Middle frontal gyrus (tissue), 1 donor: ENCODE measurements around the gene DMWD.

Source experiments
- DNase-seq: peaks from one replicate; pipeline ENCODE4 v3.0.0-alpha.2; 2015; ENCODE audit warnings: low spot score; ENCODE audit errors: extremely low spot score

The DMWD gene

DNA sequence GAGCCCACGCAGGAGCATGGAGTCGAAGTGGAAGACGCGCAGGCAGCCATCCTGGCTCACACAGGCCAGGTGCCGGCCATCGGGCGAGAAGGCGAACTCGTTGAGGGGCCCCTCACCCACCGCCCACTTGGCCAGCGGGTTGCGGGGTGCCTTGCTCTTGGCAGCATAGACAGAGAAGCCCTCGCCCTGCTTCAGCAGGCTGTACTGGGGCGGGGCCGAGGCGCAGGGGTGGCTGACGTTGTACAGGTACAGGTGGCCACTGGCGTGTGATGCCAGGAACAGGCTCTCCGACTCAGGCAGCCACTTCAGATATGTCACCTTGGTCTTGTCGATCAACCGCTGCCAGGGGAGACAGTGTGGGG lies 6.1 kb downstream of the DMWD start:
- no peak for DNase-seq

DNA sequence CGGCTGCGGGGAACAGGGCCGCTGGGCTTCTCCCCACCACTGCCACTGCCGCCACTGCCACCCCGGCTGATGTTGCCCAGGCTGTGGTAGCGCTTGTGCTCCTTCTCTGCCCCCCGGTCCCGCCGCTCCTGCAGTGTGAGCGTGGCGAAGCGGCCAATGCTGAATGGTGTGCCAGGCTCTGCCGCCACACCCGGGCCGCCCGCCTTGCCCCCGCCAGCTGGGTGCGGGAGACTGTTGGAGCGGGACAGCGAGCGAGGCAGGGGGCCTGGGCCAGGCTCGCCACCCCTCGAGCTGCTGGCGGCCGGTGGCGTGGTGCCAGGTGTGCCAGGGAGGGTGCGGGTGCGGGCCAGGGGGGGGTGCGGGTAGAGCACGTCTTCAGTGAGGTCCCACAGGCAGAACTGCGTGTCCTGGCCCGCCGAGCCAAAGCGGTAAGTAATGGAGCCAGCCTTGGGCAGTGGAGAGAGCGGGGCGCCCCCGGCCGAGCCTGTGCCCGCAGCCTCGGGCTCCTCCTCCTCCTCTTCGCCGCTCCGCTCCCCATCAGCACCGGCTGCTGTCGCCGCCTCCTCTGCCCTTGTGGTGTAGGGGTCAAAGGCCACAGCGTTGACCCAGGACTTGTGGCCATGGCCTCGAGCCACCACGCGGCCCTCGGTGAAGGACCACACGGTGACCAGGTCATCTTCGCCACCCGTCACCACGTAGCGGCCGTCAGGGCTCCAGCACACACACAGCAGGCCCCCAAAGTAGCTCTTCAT lies 6.7 kb downstream of the DMWD start:
- no peak for DNase-seq

DNA sequence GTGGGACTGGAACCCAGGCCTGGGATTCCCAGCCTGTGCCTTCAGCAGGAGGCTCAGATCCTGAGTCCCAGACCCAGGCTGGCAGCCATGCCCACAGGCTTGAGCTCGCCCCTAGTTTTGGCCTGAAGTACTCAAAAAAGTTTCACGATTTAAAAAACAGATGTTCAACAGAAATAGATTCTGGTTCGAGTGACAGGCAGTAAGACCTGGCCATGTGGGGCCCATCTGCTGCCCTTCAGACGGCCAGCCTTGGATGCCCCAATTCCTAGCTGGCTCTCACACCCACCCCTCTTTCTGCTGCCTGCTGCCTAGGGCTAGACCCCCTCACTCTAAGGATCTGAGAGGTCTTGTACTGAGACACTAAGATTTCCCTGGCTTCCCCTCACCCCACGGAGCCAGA lies 7.5 kb downstream of the DMWD start:
- no peak for DNase-seq

DNA sequence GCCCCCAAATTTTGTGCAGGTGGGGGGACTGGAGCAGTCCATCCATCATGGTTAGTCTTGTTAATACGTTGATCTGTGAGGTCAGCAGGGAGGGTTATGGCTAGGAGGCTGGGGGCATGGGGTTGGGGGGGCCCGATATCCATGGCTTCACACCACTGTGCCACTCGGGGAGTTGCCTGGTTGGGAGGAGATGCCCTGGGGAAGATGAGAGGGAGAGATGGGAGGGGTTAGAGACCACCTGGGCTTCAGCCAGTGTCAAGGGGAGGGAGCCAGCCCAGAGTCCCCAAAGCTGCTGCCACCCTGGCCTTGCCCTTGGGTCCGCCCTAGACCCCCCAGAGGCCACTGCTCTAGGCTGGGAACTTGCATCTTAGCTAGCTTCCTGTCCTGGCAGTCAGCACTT lies 8.5 kb downstream of the DMWD start:
- DNase-seq: no peak

DNA sequence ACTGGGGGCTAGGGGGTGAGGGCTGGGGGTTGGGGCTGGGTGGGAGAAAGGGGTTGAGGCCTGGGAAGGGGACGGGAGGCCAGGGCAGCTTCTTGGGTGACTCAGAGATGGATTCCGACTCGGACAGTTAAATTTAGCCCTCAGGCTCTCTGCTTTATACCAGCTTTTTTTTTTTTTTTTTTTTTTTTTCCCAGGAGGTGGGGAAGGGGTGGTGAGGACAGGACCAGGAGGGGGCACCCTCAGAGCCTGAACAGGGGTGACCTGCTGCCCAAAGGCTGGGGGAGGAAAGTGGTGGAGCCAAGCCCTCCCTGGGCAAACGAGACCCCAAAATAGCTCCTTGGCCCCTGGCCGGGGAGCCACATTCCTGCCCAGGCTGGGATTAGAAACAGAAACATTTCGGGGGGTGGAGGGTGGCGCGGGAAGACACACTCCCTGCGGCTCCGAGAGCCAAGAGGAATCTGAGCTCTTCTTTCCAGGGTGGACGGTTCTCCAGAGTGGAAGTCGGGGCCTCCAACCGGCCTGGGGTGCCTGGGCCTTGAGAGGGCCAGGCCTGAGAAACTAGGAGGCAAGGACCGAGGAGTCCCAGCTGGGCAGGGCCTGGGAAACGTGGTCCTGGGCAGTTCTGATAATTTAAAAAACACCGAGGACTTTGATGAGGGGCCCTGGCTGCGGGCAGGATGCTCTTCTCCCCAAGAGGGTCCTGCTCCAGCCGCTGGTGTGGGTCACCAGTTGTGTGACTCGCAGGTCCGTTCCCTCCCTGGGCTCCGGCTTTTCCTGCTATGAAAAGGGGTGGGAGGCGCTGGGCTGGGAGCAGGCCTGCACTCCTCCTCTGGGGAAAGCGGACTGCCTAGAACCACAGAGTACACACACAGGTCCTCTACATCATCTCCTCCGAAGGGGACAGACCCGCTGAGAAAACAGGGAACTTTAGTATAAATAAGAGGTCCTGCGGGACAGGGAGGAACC lies 9.5 kb downstream of the DMWD start:
- no peak for DNase-seq

DNA sequence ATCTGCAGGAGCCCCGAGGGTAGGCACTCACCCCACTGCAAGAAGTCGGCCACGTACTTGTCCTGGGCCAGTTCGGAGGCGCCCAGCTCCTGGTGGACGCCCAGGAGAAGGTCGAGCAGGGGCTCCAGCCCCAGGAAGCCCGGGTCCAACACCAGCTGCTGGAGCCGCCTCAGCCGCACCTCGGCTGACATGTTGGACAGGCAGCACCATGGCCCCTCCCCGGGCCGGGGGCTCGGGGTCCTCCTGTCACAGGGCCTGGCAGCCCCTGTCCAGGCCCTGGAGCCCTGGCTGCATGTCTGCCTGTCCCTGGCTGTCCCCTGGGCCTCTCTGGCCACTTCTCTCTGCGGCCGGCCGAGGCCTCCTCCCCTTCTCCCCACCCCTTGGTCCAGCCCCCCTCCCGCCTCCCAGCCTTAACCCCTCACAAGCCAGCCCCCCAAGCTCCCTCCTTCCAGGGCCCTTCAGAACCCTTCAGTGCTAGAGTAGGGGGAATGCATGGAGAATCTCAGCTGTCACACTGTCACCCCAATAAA lies 10.4 kb downstream of the DMWD start, which contains the start of gene DMPK:
Gene DMPK, minus strand, starts transcription at position 329 of the 530 bp plus-strand sequence. Its CDS starts 138 bp downstream, at position 191.
- DNase-seq: no peak

DNA sequence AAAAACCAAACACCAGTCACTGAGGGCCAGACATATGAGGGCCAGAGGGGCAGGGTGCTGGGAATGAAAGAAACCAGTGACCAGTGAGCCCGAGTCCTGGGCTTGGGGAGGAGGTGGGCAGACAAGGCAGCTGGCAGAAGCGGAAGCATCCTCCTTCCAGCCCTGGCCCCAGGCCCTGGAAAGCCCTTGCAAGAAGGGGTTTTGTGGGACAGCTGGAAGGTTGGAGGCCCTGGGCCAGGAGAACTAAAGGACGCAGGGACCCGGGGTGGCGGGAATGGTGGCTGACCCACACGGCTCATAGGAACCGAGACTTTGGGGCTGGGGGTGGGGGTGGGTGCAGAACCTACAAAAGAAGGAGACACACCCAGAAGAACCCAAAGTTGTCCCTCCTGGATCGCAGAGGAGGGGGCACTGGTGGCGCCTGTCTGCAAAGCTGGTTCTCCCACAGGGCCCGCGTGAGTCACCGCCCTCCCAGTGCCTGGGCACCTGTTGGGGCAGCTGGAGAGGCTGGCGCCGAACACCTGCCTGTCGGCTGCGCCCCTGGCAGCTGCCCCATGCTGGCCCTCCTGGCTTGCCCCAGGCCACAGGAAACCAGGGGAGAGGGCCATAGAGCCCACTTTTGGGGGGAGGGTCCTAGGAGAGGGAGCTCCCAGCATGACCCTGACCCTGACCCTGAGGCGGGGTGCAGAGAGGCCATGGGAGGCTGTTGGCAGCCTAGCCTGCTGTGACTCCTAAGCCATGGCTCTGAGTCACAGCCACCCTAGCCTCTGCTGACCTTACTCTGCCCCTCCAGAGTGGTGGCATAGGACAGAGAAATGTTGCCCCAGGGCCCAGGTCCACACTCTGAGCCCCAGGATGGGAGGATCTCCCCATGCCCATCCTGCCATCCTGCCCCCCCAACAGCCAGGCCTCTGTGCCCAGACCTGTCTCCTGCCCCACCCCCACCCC lies 11.2 kb downstream of the DMWD start:
- no peak for DNase-seq

DNA sequence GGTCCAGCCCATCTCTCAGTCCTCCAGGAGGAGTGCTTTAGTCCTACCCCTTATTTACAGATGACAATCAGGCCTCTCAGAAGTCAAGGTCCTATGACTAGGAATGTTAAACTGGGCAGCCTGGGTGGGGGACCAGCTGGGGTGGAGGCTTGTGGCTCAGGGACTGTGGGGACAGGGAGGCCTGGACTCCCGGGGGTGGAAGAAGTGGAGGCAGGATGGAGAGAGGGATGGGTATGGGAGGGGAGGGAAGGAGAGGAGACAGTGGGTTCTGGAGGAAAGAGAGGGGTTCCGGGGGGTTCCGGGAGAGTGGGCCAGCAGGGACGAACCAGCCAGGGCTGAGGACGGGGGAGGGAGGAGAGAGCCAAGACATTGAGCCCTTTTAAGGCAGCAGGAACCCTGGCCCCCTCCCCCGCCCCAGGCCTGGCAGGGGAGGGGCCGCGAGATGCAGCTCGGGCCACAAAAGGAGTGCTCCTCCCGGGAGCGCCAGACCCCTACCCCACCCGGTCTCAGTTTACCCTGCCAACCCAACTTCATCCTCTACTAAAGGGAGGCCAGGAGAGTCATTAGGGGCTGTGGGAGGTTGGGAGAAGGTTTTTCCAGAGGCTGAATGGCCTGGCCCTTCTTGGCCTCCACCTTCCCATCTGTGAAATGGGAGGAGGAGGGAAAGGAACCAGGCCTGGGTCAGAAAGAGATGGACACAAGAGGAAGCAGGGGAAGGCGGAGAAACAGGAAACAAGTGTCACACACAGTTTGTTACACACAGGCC lies 12.0 kb downstream of the DMWD start:
- no peak for DNase-seq

DNA sequence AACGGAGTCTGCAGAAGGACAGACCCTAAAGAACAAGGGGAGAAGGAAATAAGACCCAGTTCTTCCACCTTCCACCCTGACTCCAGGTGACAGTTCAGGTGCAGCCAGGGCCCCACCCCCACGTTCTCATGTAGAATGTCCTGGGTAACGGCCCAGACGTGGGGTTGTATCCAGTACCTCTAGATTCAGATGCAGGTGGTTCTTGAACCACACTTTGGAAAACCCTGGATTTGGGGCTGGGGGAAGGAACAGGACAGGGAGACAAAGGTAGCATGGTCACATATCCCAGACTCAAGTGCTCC lies 12.5 kb downstream of the DMWD start:
- no peak for DNase-seq

DNA sequence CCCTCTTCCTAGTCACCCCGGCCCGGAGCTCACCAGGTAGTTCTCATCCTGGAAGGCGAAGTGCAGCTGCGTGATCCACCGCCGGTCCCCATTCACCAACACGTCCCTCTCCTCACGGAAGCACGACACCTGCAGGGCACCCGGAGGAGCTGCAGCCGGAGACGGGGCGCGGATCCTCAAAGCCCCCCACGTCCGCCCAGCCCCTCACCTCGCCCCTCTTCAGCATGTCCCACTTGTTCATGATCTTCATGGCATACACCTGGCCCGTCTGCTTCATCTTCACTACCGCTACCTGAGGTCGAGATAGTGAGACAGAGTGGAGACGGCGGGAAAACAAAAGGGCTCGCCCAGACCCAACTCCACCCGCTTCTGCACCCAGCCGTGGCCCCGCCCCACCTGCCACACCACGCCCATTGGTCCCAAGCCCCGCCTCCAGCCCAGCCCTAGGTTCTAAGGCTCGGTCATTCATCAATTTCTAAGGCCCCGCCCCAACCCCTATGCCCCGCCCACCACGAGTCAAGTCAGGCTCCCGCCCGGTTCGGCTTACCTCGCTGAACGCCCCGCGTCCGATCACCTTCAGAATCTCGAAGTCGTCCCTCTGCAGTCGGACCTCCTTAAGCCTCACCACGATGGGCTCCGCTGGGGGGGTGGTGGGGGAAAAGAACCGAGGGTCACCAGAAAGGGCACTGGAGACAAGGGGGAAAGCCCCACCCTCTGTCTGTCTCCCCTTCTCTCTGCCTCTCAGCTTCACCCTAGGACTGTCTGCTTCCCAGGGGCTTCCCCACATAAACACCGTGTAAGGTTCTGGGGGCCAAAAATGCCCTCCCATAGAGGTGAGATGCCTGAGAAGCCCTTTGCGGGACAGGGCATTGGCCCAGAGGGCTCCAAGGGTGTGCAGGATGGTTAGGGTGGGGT lies 13.2 kb downstream of the DMWD start:
- DNase-seq: no peak

DNA sequence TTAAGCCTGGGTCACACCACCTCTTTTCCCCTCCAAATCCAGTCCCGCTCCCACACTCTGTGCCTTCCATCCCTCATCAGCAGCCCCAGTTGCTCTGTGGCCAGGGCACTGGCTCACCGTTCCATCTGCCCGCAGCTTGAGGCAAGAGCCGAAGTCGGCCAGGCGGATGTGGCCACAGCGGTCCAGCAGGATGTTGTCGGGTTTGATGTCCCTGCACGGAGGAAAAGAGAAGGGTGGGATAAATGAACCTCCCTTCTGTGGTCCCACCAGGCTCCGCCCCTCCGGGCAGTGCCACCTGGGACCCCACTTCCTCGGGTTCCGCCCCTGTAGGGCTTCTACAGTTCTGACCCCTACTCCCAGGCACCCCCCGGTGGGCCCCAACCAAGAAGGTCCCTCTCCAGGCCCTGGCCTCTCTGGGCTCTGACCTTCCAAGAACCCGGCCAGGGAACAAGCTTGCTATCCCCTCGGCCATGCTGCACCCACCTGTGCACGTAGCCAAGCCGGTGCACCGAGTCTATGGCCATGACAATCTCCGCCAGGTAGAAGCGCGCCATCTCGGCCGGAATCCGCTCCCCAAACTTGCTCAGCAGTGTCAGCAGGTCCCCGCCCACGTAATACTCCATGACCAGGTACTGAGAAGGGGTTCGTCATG lies 14.5 kb downstream of the DMWD start:
- no peak for DNase-seq

DNA sequence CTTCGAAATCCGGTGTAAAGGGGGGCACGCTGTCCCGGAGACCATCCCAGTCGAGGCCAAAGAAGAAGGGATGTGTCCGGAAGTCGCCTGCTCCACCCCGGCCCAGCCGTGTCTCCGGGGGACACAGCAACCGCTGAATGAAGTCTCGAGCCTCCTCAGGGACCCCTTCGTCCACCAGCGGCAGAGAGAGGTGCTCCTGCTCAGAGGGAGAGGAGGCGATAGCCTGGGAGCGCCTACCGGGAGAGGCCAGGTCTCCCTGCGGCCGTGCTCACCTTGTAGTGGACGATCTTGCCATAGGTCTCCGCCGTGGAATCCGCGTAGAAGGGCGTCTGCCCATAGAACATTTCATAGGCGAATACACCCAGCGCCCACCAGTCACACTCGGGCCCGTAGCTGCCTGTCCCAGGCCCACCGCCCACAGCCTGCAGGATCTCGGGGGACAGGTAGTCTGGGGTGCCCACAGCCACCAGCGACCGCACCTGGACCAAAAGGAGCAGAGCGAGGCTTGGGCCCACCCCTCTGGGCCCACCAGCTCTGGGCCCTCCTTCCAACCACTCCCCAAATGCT lies 15.2 kb downstream of the DMWD start:
- no peak for DNase-seq

DNA sequence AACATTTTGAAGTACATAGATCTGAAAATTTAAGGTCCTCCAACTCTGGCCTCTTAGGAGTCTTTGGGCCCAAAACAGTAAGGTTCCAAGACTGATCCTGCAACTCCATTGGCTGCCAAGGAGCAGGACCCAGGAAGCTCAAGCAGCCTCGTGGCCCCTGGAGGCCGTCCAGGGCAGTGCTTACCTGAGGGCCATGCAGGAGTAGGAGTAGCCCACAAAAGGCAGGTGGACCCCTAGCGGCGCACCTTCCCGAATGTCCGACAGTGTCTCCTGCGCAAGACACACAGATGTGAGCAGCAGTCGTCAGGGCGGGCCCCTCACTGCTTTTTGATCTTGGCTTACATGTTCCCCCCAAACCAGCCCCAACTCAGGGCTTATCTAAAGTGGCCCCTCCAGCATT lies 17.9 kb downstream of the DMWD start:
- no peak for DNase-seq

DNA sequence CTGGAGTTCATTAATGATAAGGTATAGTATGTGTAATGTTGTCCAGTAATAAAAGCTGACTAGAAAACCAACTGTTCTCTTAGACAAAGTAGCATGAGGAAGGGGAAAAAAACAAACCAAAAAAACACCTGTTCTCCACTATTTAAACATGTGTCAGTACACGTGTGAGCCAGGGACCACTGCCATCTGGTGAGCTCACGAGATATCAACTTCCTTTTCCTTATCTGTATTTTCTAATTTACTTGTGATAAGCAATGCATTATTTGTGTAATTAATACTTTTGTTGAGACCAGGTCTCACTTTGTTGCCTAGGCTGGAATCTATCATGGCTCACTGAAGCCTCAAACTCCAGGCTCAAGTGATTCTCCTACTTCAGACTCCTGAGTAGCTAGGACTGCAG lies 19.3 kb downstream of the DMWD start:
- no peak for DNase-seq

DNA sequence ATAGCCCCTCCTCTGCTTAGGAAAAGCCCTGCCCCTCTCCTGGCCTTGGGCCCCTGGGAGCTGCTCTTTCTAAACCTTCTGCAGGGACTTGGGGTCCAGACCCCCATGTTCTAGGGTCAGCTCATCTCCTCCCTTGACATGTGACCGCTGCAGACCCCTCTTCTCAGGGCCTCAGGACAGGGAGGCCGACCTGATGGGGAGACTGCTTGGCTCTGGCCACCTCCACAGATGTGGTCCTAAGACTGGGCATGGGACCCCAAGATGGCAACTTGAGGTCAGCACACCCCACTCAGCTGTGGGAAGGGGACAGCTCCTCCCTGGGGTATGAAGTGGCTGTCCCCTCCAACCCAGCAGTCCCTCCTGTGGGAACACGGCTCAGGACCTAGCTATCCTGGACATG lies 19.7 kb downstream of the DMWD start:
- DNase-seq: no peak

DNA sequence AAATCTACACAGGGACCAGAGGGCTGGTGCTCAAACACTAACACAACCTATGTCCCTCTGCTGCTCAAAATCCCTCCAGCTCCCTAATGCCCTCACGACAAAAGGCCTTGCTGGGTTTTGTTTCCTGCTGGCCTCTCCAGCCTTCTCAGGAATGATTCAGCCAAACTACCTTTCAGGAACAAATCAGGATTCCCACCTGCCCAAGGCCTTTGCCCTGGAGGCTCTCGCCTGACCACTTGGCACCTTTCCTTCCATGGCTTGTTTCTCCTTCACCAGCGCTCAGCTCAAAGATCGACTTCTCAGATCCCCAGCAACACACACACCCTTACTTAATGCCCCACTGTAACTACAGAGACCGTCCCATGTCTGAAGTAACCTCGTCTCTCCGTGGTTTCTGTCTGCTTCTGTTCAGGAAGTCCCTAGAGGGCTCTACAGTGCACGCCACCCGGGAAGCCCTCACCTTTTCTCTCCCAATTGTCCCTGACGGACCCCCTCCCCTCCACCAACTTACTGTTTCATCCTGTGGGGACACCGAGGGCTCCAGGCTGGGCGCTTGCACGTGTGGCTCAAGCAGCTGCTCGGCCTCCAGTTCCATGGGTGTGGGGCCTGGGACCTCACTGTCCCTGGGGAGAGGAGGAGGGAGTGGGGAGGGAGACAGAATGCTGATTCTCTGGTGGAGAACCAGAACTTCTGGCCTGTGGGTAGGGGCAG lies 20.4 kb downstream of the DMWD start:
- DNase-seq: no peak

DNA sequence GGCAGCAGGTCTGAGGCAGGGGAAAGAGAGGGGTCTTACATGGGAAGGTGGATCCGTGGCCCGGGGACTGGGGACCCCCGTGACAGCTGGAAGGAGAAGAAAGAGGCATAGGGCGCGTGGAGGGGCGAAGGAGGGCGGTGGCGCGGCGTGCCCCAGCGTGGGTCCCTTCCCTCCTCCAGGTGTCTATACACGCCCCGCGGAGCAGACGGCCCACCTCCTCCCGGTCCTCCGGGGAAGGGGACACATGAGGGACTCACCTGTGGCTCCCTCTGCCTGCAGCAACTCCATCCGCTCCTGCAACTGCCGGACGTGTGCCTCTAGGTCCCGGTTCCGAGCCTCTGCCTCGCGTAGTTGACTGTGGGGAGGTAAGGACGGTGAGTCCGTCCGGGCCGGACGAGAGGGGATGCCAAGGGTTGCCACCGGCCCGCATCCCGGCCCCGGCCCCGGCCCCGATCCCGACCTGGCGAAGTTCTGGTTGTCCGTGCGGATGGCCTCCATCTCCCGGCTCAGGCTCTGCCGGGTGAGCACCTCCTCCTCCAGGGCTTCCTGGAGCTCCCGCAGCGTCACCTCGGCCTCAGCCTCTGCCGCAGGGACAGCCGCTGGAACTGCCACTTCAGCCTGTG lies 21.2 kb downstream of the DMWD start:
- DNase-seq: no peak
